ENCODE results near the gene RASAL2.
A peak's percentile ranks its signal among the peaks of the same experiment; 100 is the strongest.
"Not testable (repeated sequence)": the region's sequence is repeated elsewhere in the genome, so short reads cannot be mapped to it uniquely, and the experiment has no call there.

RASAL2 gene

DNA sequence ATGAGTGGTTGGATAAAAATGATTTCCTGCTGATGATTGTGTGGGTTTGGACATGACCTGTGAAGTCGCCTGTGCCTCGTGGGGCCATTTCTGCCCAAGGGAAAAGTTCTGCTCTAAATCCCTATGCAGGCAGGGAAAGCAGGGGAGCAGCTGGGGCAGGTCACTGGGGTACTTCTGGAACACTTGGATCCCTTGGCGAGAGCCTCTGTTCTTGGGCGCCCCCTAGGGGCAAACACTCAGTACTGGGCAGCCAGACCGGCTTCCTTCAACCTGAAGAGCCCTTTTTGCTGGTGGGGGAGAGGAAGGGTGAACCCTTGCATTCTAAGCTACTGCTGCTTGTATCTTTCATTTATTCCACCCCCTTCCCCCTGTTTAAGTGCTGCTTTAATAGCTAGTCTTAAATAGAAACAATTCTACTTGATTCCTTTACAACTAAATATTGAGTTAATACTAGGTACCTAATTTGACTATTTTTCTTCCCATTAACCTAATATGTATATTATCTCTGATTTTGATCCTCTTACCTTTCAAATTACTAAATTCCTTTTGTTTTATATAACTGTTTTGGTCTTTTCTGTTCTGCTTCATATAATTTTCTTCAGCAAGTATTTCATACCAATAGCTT is 407.9 kb downstream of the RASAL2 start:
- no peak overlapping the region for H3K4me3 ChIP-seq (ENCODE audit: control insufficient read depth, low read depth, low read length)
- DNase-seq (ENCODE audit: low read depth): no peak
- TF ChIP-seq CTCF (IDR thresholded peaks at IDR 0.05; ENCODE audit: control insufficient read depth, insufficient read depth, low read depth, low read length, missing control alignments): peak; percentile 98

GRCh38 chr1:178502330-178502714 is 408.4 kb downstream of the RASAL2 start:
- no peak overlapping the region for H3K4me3 ChIP-seq (ENCODE audit: control insufficient read depth, low read depth, low read length)
- TF ChIP-seq CTCF (IDR thresholded peaks at IDR 0.05; ENCODE audit: control insufficient read depth, insufficient read depth, low read depth, low read length, missing control alignments): no peak
- no peak for DNase-seq (ENCODE audit: low read depth)

GRCh38 chr1:178502856-178503255 is 409.0 kb downstream of the RASAL2 start:
- no peak overlapping the region for H3K4me3 ChIP-seq (ENCODE audit: control insufficient read depth, low read depth, low read length)
- no peak for DNase-seq (ENCODE audit: low read depth)
- TF ChIP-seq CTCF (IDR thresholded peaks at IDR 0.05; ENCODE audit: control insufficient read depth, insufficient read depth, low read depth, low read length, missing control alignments): no peak

- not testable (repeated sequence) for DNase-seq (ENCODE audit: low read depth); H3K4me3 ChIP-seq (ENCODE audit: control insufficient read depth, low read depth, low read length)
Observed at GRCh38 chr1:178503316-178503715, 409.4 kb downstream of the RASAL2 start.

DNA sequence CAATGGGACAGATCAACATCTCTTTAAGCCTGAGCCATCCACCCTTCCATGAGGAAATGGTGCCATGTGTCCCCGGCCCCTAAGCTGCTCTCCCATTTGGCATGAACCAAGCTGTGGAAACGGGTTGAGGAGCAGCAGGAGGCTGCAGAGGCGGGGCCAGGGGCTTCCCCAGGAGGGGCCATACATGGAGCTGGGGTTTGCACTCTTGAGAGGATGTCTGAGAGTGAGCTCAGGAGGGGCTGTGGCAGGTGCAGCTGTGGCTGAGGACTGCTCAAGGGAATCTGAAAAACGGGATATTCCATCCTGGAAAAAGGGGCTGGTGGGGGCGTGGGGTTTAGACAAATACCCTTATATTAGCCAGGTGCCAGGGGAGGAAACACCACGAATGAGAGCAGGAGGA is 409.9 kb downstream of the RASAL2 start:
- H3K4me3 ChIP-seq (ENCODE audit: control insufficient read depth, low read depth, low read length): no peak overlapping the region
- no peak for DNase-seq (ENCODE audit: low read depth)
- no peak for TF ChIP-seq CTCF (IDR thresholded peaks at IDR 0.05; ENCODE audit: control insufficient read depth, insufficient read depth, low read depth, low read length, missing control alignments)

DNA sequence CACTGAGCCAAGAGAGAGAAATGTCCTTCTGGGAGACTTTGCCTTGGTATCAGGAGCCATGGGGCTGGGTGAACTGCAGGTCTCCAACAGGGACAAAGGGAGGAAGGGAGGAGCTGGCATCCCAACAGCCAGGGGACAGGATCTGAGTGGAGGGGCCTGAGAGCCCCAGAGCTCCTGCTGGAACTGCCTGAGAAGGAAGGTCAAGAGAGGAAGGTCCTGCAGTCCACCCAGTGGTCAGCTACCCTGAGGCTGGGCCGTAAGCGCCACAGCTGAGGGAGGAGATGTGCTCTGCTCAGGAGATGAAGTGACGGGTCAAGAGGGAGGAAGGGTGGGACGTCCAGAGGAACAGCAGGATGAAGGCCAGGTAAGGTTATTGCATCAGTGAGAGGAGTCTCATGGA is 410.4 kb downstream of the RASAL2 start:
- no peak for TF ChIP-seq CTCF (IDR thresholded peaks at IDR 0.05; ENCODE audit: control insufficient read depth, insufficient read depth, low read depth, low read length, missing control alignments)
- no peak for DNase-seq (ENCODE audit: low read depth)
- H3K4me3 ChIP-seq (ENCODE audit: control insufficient read depth, low read depth, low read length): no peak overlapping the region

GRCh38 chr1:178506177-178506576 is 412.3 kb downstream of the RASAL2 start:
- no peak for DNase-seq (ENCODE audit: low read depth)
- TF ChIP-seq CTCF (IDR thresholded peaks at IDR 0.05; ENCODE audit: control insufficient read depth, insufficient read depth, low read depth, low read length, missing control alignments): no peak
- no peak overlapping the region for H3K4me3 ChIP-seq (ENCODE audit: control insufficient read depth, low read depth, low read length)
